ELF-1 (cell line): ENCODE data around the gene SYT11.
"Not testable (repeated sequence)": the region's sequence is repeated elsewhere in the genome, so short reads cannot be mapped to it uniquely, and the experiment has no call there.

ENCODE experiments used
- DNase-seq: peaks from one replicate; pipeline ENCODE4 v3.0.0-alpha.2; 2016; ENCODE audit warnings: low read depth, low spot score

SYT11 gene

GRCh38 chr1:155859881-155860871 is 809 bp downstream of the SYT11 start:
- DNase-seq = peak; percentile 27

DNA sequence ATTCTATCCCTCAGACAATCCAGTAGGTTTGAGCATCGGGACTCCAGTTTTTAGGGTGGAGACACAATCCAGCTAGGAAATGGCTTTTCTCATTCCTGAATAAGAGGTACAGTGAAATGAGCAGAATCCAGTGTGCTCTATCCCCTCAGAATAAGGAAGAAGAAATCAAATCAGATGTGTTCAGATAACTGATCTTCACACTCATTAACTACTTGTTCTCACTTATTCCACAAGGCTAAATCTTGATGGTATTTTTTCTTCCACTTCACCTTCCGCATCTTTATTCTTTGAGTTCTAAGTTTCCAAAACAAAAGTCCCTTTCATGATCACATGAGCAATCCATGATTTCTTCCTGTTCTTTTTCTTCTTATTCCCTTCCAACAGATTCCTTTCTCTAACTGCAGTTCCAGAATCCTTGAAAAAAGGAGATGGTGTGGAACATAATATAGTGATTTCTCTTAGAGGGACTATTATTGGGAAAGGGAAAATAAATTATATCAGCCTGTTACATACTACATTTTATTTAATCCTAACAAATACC is 1.7 kb downstream of the SYT11 start:
- DNase-seq = no peak

DNA sequence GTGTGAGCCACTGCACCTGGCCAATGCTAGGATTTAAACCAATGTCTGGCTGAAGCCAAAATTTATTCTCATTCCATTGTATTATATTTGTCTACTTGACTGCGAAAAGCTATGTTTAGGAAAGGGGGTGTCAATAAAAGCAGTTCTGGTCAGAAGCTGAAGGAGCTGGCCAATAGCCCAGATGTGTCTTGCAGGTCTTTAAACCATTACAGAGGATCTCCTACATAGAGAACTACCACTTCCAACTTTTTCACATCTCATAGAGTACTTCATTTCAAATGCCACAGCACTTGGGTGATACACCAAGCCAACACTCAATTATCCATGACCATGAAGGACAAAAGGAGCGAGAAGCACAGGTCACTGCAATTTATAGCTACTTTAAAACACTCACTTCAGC is 2.5 kb downstream of the SYT11 start:
- DNase-seq = no peak

- no peak for DNase-seq
These were observed 5.0 kb downstream of the SYT11 start for GRCh38 chr1:155864393-155864792.

DNA sequence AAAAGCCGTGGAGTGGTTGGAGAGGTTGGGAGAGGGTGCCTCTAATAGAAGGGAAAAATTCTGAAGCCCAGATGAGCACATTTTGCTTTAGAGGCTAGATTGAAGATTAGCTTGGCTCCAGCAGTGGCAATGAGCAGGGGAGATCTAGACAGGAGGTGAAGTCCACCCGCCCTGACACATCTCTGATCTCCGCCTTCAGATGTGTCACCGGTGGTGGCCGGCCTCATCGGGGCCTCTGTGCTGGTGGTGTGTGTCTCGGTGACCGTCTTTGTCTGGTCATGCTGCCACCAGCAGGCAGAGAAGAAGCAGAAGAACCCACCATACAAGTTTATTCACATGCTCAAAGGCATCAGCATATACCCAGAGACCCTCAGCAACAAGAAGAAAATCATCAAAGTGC is 8.4 kb downstream of the SYT11 start:
- no peak for DNase-seq

DNA sequence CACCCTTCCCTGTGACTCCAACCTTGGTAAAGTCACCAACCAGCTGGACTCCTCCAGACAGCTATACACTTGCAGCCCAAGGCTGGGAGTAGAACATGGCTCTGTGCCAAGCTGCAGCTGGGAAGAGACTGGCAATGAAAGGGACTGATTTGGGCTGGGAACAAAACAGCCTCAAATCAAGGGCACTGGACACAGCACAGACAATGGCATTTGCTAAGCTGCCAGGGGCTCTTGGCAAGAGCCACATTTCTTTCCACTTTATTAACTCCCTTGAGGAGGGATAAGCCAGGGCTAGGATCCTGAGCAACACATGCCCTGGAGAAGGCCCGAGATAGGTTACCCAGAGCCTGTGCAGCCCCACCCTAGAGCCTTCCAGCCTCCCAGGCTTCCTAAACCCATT is 12.0 kb downstream of the SYT11 start:
- no peak for DNase-seq

GRCh38 chr1:155872527-155872926 is 13.2 kb downstream of the SYT11 start:
- no peak for DNase-seq

- DNase-seq = no peak
These were observed 14.5 kb downstream of the SYT11 start for GRCh38 chr1:155873860-155874259.

GRCh38 chr1:155877945-155878344 is 18.6 kb downstream of the SYT11 start:
- no peak for DNase-seq

GRCh38 chr1:155880251-155880650 is 20.9 kb downstream of the SYT11 start:
- DNase-seq = no peak

GRCh38 chr1:155880950-155881349 is 21.6 kb downstream of the SYT11 start:
- DNase-seq = no peak

- DNase-seq = no peak
These were observed 22.9 kb downstream of the SYT11 start for GRCh38 chr1:155882235-155882634.

DNA sequence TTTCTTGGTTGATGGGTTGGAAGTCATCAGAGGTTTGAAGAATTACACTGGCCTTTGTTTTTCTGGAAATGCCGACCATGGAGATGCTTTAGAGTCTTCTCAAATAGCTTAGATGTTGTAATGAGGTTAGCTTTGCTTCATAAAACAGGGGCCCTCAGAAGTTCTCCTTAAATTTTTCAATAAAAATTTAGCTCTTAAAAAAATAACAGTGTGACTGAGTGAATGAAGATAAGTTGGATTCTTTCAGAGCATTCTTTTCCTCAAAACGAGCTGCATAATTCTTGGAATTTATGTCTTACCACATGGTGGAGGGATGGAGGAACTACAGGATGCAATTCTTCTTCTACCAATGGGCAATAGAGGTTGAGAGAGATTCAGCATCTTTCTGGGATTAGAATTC is 23.4 kb downstream of the SYT11 start:
- DNase-seq = no peak

DNA sequence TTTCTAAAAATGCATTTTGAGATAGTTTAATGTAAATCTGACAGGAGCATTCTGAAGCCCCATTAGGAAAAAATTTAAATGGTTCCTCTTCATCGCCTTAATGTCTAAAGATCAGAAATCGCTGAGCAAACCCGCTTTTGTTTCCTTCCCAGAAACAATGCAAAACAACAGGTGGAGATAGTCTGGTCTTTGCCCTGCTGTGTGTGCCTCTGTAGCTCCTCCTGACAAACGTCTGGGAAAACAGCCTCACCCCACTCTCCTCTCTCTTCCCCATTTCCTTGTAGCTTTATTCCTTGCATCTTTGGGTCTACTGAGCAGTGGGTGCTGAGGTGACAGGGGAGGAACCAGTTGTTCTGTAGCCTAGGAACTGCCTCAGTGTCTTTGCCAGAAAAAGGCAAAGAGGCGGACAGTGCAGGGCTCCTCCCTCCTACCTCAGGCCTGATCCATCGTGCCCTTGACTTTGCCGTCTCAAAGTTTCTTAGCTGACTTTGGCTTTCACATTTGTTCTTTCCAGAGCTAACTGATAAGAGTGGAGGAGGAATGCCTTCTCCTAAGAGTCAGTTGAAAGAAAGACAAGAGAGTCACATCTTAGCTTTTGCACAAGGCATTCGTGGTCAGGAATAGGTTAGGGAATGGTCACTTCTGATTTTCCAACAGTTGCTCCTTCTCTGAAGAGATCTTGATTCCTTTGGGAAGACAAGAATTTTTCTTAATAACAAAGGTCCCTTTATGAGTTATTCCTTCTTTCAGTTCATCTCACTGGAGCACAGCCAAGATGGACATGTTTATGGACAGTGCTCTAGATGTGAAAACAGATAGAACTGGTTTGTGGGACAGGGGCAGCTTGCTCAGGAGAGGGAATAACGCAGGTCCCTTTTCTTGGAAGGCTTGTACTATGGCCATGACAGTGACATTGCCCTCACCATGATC is 24.9 kb downstream of the SYT11 start:
- DNase-seq = no peak

DNA sequence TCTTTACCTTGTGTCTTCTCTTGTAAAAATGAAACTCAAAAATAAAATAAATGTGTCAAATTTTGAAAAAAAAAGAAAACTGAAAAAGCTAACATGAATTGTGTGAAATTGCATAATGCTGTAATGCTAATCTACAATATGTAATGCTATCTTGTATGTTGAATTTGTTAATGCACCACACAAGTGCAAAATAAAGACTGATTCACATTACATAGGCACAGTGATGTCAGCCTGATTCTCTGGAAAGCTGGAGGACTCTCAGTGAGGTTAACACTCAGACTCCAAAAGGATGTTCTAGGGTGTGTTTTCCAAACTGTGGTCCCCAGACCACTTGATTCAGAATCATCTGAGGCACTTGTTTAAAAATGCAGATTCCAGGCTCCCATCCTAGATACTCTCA is 25.6 kb downstream of the SYT11 start:
- DNase-seq = no peak

DNA sequence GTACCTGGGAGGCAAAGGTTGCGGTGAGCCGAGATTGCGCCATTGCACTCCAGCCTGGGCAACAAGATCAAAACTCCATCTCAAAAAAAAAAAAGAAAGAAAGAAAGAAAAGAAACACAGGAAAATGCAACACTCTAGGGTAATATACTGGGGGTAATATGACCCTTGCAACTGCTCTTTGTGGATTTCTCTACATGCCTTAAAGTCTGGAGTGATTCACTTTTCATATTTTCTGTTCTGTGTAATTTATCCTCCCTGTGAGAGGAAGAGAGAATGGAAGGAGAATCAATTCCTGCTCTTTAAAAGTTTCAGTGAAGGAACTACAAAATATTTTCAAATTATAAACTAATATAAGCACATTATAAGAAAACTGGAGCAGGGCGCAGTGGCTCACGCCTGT is 29.1 kb downstream of the SYT11 start:
- no peak for DNase-seq

GRCh38 chr1:155889566-155889965 is 30.2 kb downstream of the SYT11 start:
- DNase-seq = no peak

- DNase-seq = no peak
These were observed 30.9 kb downstream of the SYT11 start for GRCh38 chr1:155890251-155890650.

GRCh38 chr1:155892796-155893195 is 33.4 kb downstream of the SYT11 start:
- no peak for DNase-seq

GRCh38 chr1:155893389-155894142 is 34.2 kb downstream of the SYT11 start:
- DNase-seq = no peak

GRCh38 chr1:155895617-155896016 is 36.2 kb downstream of the SYT11 start:
- not testable (repeated sequence) for DNase-seq
